Ecto neural progenitor cell (in vitro differentiated cells): ENCODE data around the gene LDLRAD2.
A peak's percentile ranks its signal among the peaks of the same experiment; 100 is the strongest.
"Not testable (repeated sequence)": the region's sequence is repeated elsewhere in the genome, so short reads cannot be mapped to it uniquely, and the experiment has no call there.

Source experiments
- DNase-seq: peaks from one replicate; pipeline ENCODE4 v3.0.0-alpha.2; 2018; ENCODE audit warnings: low spot score

LDLRAD2 gene, protein sequence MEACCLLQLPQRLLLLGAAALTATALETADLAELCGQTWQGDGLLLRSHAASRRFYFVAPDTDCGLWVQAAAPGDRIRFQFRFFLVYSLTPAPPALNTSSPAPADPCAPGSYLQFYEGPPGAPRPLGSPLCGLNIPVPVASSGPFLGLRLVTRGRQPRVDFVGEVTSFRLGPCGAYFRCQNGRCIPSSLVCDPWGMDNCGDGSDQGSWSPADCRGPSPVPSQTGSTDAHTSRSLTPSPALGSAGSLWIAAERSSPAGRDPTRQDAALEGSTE

DNA sequence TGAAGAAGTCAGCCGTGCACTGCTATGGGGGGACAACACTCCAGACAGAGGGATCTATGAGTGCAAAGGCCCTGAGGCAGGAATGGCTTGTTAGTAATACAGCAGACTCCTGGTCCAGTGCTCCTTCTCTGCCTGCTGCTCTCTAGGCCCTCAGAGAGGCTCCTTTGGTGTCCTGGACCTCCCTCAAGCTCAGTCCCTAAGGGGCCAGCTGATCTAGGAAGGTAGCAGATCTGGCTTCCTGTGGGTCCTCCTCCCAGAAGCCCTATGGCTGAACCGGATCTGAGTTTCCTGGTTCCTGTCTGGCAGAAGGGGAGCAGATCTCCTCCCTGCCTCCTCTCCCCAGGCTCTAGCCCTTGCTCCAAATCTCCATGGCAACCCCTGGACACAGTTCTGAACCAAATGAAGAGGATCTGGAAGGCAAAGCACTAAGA is at the start of gene LDLRAD2:
Gene LDLRAD2 (plus strand): TSS at position 391 of the 431 bp plus-strand sequence. CDS start 187 bp downstream, outside the sequence.
- no peak for DNase-seq

DNA sequence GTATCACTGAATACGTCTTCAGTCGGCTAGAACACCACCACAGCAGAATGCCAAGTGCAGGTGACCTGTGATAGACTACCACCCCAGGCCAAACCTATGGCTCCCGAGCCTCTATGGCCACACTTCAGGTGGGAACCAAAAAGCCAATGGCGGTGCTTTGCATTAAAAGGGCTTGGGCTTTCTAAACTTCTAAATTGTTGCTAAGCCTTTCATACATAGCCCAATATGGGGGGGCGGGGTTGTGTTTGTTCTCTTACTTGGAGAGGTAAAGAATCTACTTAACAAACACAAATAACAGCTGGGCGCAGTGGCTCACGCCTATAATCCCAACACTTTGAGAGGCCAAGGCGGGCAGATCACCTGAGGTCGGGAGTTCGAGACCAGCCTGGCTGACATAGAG is 48.8 kb upstream of the LDLRAD2 start:
- DNase-seq: no peak

DNA sequence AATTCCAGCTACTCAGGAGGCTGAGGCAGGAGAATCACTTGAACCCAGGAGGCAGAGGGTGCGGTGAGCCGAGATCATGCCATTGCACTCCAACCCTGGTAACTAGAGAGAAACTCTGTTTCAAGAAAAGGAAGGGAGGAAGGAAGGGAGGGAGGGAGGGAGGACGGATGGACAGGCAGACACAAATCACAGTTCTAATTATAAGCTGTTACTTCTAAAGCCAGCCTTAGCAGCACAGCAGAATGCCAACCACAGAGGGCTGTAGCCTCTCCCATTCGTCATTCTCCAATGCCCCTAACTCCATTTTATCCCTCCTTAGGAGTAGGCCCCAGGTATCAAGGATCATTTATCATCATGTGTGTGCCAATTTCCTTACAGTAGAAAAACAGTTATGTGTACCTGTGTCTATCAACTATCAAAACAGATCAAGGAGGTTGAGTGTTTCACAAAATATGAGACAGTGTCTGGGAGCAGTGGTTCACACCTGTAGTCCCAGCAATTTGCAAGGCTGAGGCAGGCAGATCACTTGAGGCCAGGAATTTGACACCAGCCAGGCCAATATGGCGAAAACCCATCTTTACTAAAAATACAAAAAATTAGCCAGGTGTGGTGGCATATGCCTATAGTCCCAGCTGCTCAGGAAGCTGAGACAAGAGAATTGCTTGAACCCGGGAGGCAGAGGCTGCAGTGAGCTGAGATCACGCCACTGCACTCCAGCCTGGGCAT is 48.2 kb upstream of the LDLRAD2 start:
- DNase-seq: no peak

DNA sequence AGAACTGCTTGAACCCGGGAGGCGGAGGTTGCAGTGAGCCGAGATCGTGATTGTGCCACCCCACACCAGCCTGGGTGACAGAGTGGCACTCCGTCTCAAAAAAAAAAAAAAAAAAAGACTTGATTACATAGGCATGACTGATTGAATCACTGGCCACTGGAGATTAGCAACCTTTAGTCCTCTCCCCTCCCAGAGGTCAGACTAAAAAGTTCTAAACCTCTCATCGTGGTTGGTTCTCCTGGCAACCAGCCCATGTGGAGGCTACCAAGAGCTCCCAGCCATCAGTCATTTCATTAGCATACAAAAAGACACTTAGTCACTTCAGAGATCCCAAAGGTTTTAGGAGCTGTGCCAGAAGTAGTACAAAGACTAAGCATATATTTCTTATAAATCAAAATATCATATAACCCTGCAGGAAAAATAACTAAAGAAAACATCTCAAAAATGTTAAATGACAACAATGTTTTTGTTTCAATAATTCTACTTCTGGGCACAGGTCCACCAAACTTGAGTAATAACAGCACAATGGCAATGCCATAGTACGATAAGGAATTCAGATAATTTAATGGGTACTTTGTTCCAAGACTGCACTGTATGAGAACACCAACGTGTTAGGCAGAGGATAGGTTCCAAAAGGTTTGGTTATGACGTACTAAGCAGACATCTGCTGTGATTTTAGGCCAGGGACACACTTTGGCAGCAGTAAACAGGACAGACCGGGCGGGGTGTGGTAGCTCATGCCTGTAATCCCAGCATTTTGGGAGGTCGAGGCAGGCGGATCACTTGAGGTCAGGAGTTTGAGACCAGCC is 47.2 kb upstream of the LDLRAD2 start:
- no peak for DNase-seq

DNA sequence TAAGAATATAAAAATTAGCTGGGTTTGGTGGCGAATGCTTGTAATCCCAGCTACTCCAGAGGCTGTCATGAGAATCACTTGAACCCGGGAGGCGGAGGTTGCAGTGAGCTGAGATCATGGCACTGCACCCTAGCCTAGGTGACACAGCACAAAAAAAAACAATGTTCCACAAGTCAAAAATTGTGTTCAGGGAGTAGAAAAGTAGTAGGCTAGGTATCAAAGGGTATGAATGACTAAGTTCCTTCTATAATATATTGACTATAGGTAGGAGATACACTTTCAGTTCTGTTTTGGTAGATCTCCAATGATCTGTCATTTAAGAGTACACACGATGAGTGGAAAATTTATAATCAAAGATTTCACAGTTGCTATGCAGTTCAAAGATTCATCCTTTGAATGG is 45.9 kb upstream of the LDLRAD2 start:
- no peak for DNase-seq

DNA sequence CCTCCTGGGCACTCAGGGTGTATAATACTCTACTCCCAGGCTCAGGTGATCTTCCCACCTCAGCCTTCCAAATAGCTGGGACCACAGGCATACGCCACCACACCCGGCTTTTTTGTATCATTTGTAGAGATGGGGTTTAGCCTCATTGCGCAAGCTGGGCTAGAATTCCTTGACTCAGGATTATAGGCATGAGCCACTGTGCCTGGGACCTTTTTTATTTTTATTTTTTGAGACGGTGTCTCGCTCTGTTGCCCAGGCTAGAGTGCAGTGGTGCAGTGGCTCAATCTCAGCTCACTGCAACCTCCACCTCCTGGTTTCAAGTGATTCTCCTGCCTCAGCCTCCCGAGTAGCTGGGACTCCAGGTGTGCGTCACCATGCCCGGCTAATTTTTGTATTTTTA is 45.0 kb upstream of the LDLRAD2 start:
- not testable (repeated sequence) for DNase-seq

DNA sequence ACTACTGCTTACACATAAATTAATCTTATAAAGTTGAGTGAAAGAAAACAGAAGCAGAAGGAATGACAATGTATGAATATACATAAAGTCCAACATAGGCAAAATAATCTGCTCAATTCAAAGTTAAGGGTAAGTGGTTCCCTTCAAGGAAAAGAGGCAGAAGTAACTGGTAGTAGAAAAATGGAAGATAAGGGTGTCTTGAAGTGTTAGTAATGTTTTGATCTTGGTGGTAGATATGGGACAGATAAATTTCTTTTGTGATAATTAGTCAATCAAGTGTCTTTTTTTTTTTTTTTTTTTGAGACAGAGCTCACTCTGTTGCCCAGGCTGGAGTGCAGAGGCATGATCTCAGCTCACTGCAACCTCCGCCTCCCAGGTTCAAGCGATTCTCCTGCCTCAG is 41.9 kb upstream of the LDLRAD2 start:
- no peak for DNase-seq

DNA sequence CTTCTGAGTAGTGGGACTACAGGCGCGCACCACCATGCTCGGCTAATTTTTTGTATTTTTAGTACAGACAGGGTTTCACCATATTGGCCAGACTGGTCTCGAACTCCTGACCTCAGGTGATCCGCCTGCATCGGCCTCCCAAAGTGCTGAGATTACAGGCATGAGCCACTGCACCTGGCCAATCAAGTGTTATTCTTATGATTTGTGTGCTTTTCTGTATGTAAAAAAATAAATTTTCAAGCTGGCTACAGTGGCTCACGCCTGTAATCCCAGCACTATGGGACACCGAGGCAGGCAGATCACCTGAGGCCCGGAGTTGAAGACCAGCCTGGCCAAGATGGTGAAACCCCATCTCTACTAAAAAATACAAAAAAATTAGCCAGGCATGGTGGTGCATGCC is 41.5 kb upstream of the LDLRAD2 start:
- not testable (repeated sequence) for DNase-seq

DNA sequence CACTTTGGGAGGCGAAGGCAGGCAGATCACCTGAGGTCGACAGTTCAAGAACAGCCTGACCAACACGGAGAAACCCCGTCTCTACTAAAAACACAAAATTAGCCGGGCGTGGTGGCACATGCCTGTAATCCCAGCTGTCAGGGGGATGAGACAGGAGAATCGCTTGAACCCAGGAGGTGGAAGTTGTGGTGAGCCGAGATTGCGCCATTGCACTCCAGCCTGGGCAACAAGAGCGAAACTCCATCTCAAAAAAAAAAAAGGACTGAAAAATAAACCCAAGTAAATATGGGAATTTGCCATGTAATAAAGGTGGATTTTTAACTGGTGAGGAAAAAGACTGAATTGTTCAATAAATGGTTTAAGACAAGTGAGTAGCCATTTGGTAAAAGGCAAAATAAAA is 40.4 kb upstream of the LDLRAD2 start:
- DNase-seq: not testable (repeated sequence)

DNA sequence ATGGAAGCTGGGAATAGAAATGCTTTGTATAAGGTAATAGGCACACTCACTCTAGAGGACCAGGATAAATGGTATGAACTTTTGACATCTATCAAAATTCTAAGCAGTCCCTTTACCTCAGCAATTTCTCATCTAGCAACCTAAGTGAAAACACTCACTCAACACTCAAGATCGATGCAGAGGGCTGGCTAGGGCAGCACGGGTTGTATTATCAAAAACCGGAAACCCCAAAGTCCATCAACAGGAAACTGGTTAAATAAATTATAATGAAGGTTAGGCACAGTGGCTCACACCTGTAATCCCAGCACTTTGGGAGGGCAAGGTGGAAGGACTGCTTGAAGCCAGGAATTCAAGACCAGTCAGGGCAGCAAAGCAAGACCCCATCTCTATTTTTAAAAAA is 38.5 kb upstream of the LDLRAD2 start:
- no peak for DNase-seq

DNA sequence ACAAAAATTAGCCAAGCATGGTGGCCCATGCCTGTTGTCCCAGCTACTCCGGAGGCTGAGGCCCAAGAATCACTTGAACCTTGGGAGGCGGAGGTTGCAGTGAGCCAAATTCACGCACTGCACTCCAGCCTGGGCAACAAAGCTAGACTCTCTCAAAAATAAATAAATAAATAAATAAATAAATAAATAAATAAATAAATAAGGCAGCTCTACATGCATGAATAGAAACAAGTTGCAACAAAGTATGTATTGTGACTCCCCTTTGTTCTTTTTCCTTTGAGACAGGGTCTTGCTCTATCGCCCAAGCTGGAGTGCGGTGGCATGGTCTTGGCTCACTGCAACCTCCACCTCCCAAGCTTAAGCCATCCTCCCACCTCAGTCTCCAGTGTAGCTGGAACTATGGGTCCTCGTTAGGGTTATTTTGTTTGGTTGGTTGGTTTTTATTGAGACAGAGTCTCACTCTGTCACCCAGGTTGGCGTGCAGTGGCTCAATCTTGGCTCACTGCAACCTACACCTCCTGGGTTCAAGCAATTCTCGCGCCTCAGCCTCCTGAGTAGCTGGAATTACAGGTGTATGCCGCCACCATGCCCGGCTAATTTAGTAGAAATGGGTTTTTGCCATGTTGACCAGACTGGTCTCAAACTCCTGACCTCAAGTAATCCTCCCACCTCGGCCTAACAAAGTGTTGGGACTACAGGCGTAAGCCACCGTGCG is 37.1 kb upstream of the LDLRAD2 start:
- no peak for DNase-seq

DNA sequence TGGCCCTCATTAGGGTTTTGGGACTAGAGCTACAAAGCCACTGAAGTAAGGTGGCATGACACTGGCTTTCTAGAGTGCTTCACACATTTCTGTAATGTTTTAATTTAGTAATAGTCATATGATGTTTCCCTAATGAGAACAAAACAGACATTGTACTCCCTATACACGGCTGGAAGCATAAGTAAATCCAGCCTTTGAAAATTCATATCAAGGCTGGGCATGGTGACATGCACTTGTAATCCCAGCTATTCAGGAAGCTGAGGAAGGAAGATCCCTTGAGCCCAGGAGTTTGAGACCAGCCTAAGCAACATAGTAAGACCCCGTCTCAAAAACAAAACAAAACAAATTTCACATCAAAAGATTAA is 36.5 kb upstream of the LDLRAD2 start:
- no peak for DNase-seq

DNA sequence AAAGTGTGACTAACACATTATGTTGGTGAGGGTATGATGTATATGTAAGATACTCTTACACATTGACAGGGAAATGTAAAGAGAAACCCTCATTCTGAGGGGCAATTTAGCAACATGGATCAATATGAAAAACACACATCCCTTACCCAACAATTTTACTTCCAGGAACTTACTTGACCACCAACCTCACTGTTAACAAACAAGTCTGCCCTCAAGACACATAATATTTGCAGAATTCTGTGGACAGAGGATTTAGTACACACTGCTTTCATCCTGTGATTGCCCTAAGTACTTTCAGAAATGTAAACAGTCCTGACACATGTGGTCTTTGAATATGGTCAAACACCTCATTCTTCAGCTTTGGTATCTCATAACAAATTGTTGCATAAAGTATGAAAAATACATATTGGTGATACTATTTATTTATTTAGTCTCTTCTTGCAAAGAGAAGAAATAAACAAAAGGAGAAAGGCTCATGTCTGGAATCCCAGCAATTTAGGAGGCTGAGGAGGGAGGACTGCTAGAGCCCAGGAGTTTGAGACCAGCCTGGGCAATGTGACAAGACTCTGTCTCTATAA is 36.0 kb upstream of the LDLRAD2 start:
- DNase-seq: no peak

DNA sequence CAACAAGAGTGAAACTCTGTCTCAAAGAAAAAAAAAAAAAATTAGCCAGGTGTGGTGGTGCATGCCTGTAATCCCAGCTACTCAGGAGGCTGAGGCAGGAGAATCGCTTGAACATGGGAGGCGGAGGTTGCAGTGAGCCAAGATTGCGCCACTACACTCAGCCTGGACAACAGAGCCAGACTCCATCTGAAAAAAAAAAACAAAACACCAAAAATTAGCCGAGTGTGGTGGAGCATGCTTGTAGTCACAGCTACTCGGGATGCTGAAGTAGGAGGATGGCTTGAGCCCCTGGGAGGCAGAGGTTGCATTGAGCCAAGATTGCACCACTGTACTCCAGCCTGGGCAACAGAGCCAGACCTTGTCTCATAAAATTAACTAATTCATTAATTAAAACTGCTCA is 35.1 kb upstream of the LDLRAD2 start:
- not testable (repeated sequence) for DNase-seq

DNA sequence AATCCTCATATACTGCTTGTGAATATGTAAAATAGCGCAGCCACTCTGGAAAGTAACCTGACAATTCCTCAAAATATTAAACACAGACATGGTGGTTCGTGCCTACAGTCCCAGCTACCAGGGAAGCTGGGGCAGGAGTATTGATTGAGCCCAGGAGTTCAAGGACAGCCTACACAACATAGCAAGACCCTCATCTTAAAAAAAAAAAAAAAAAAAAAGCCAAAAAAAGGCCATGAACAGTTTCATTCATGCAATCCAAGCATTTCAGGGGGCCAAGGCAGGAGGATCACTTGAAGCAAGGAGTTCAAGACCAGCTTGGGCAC is 33.7 kb upstream of the LDLRAD2 start:
- no peak for DNase-seq

DNA sequence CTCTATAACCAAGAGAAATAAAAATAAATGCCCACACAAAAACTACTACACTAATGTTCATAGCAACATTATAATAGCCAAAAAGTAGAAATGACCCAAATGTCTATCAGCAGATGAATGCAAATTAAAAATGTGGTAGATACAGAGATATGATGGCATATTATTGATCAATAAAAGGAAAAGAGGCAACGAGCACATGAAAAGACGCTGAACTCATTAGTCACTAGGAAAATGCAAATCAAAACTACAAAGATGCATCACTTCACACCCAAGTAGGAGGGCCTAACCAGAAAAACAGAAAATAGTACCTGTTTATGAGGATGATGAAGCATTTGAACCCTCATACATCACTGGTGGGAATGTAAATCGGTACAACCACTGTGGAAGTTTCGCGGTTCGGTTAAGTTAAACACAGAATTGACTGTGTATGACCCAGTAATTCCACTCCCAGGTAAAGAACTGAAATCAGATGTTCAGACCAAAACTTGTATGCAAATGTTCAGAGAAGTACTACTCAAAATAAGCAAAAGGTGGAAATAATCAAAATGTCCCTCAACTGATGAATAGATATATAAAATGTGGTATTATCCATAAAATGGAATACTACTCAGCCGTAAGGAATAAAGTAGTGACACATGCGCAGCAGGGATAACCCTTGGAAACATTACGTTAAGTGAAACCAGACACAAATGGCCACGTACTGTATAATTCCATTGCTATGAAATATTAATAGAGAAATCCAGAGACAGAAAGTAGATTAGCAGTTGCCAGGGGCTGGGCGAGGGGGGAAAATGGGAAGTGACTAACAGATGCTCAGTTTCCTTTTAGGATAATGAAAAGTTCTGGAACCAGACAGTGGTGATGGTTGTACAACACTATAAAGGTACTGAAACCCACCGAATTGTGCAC is 32.2 kb upstream of the LDLRAD2 start:
- no peak for DNase-seq

DNA sequence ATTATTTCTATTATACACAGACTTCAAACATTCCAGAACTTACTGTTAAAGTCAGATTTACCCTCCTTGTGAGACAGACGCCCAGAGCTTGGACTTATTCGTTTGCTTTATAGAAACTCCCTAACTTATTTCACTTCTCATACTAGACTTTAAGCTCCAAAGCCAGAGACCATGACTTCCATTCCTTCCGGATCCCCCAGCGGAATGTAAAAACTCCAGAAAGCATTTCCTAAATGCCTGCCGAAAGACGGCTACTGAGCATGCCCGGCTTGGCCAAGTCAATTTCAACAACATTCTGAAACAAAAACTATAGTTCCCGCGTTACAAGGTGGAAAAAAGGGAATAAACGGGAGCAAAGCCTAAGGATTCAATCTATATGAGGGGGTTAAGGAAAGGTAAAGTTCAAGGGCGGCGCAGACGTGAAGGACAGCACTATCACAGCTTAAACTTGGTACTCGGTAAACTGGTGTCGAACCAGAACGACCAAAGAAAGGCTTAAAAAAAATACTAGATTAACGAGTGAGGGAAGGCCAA is 30.2 kb upstream of the LDLRAD2 start:
- peak; percentile 43 for DNase-seq

DNA sequence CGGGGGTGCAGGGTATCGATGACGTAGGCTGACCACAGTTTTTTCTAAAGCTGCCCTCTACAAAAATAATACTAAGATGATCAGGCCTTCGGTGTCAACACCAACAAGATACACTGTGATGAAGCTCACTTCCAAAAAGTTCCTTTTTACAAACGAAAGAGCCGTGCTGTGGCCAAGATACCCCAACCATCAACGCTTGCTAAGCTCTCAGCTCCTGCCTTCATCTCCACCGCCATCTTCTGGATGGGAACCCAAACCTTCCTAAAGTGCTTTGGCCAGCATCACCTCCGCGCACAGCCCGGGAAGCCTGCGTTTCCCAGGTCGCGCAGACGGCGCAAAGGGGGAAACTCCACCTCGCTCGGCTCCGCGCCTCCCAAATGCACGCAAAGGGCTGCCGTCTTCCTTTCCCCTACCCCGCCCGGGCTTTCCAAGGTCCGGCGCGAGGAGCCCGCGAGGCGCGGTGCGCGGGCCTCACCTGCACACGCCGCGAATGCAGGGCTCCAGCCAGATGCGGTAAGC is 29.7 kb upstream of the LDLRAD2 start:
- DNase-seq: no peak

DNA sequence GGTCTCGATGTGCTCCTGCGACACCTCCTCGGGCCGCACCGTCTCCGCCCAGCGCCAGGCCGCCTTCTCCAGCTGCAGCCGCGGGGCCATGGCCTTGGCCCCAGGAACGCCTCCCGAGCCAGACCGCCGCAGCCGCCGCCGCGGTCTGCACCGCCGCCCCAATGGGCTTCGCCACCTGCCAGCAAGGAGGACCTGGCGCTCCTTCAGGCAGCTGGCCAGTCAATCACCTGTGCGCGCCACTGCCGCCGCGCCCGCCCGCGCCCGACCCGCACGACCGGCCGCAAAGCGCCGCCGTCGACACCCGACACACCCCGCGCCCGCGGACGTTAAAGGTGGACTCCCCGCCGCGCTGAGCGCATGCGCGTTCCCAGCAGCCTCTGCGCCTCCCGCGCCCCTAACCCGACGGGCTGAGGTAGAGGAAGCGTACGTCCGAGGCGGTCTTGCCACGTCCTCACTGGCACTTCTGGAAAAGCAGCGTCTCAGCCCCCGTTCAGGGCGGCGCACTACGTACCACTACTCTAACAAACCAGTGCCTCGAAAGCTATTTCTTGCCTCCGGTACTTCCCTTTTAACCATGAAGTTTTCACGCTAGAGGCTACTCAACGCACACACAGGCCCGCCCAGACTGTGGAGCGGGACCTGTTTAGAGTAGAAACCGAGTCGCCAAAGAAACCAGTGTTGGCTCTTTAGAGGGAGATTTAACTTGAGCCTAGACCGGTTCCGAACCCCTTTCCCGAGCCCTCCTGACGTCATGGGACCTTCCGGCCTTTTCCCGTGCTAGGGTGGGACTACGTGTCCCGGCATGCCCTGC is 29.0 kb upstream of the LDLRAD2 start, which contains the start of gene USP48:
Gene USP48 (minus strand): TSS at position 282 of the 811 bp plus-strand sequence. CDS start 192 bp downstream, at position 90.
- peak; percentile 97 for DNase-seq
